Hematopoietic multipotent progenitor cell treated with erythropoietin and hydrocortisone succinate and interleukin-3 and kit ligand, for 15 days (in vitro differentiated cells): ENCODE data around the gene C15orf39.

Experiments
- DNase-seq: peaks from one replicate; pipeline ENCODE4 v3.0.0-alpha.2; 2015; ENCODE audit warnings: low spot score

The C15orf39 gene

DNA sequence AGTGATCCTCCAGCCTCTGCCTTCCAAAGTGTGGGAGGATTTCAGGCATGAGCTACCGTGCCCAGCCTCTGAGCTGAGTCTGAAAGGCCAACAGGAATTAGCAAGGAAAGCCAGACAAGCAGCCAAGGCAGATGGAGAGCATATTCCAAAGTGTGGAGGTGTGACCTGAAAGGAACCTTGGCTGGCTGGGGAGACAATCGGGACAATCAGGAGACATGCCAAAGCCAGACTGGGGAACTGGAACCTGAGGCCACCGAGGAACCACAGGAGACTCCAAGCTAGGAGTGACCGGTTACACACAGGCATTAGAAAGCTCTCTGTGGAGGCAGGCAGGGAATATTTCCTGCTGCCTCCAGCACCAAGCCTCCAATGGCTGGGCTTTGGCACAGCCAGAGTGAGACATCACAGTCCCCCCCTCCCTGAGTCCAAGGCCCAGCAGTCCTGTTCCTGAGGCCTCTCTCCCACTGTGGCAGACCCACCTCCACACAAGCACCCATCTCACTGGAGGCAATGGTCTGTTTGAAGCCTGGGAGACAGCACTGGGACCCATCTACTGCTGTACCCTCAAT is 4.5 kb upstream of the C15orf39 start:
- no peak for DNase-seq

DNA sequence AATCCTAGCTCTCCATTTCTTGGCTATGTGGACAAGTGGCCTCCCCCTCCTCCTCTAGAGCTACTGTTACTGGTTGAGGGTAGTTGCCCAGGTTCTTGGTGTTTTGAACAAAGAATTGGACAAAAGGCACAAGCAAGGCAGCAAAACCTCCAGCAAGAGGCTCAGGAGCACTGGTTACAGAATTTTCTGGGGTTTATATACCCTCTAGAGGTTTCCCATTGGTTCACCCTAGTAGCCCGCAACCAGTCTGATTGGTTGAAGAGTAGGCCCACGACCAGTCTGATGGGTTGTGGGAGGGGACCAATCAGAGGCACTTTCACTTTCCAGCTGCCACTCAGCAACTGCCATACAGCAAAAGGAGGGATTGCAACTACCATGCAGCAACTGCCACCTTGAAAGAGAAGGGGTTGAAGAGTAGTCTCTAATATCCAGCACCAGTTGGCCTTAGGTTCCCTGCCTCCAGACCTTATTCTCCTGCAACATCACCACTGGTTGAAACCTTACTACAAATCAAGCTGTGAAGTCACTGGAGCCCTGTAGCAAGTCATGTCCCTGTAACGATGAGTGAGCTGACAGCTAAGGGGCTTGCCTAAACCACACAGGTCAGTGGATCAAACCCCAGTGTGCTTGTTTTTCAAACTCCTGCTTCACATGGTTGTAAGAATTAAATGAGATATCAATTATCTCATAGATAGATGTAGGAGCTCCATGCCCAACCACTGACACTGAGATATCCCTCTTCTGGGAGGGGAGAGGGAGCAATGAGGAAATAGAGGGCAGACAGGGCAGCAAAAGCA is 2.9 kb upstream of the C15orf39 start:
- DNase-seq, result peak; percentile 79

DNA sequence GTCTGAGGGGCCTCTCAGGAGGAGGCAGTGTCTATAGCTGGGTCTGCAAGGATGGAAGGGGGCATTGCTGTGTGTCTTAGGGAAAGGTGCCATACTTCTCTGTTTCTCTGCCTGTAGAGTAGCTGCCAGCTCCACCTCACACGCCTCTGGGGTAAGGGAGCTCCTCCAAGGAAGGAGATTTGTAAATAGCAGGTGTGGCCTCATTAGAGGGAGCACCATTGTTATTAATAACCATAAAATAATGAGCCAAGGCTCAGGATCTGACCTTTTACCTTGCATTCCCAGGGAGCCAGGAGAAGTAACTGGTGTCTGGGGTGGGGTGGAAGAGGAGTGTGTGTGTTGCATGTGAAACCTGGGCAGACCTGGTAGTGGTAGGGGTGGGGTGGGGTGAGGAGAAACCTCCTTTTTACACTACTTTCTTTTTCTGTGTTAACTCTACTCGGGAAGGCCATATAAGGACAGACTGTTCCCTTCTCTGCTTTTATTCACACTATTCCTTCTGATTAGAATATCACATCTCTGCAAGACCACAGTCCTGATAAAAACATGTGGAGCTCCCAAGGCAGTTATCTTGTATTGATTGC is 2.2 kb upstream of the C15orf39 start:
- no peak for DNase-seq

DNA sequence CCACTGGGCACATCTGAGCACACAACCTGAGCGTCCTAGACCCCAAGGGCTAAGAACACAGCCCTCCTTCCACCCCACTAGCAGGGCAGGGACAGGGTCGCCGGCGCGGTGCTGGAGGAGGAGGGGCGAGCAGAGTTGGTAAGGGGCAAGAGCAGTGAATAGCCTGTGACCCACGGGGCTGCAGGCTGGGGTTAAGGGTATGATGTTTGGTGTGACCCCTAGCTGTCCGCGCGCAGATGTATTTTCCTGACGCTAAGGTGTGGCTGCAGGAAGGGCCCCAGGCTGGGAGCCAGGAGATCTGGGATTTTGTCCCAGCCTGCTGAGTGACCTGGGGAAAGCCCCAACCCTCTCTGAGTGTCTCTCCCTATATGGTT is 1.3 kb upstream of the C15orf39 start:
- no peak for DNase-seq

DNA sequence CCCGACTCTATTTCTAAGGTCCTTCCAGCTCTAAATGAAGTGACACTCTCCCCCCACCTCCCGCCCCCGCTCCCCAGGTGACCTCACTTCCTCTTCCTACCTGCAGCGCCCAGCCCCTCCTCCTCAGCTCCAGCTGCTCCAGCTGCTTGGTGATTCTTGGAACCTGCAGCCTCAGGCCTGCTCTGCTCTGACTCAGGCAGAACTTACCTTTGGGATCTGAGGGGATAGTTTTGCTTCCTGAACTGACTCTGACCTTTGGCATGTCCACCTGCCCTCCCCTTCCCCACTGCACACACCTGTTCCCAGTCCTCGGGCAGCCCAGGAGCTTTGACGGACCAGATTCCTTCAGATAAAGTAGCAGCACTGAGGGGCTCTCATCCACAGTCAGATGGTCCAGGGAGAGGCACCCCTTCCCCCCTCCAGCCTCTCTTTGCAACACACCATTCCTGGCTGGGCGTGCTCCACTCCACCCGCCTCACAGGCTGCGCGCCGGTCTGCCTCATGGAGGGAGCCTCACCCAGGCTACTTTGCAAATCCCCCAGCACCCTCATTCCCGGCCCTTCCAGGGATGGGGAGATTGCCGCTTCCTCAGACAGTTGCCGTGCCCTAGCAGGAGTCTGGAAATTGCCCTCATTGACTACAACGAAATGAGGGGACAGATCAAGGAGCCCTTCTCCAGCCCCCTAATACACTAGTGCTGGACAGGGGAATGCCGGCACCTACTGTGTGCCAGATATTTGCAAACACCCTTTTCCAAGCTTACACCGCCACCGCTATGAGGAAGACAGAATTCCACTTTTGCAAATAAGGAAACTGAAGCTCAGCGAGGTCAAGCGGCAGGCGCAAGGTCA is 692 bp upstream of the C15orf39 start:
- no peak for DNase-seq

DNA sequence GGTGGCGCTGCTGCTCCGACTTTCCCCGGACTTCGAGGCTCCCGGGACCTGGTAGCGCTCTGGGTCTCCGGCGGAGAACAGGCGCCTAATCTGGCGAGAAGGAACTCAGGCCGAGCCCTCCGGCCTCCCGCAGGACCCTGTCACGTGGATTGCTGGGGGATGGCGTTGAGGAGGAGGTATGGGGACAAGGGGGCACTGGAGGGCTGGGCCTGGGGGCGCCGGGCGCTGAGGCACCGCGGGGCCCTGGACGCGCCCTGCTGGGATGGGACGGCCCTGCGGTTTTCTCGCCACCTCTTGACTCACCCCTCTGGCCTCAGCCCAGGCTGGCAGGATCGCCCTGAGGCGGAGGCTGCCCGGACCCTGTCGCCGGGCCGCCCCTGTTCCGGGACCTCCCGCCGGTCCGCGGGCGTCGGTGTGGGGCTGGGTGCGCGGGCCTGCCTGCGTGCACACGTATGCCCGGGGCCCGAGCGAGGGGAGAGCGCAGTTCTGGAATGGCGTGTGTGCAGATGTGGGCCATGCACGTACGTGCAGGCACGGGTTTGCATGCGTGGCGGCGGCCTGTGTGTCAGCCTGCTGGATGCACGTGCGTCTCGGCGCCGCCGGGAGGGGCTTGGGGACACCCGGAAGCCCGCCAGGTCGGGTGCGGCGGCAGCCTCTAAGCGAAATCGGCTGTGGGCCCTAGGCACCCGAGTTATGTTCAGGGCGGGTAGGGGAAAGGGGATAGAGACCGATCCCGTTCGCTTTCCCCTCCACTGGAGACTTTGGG is 752 bp downstream of the C15orf39 start:
- peak; percentile 58 for DNase-seq

DNA sequence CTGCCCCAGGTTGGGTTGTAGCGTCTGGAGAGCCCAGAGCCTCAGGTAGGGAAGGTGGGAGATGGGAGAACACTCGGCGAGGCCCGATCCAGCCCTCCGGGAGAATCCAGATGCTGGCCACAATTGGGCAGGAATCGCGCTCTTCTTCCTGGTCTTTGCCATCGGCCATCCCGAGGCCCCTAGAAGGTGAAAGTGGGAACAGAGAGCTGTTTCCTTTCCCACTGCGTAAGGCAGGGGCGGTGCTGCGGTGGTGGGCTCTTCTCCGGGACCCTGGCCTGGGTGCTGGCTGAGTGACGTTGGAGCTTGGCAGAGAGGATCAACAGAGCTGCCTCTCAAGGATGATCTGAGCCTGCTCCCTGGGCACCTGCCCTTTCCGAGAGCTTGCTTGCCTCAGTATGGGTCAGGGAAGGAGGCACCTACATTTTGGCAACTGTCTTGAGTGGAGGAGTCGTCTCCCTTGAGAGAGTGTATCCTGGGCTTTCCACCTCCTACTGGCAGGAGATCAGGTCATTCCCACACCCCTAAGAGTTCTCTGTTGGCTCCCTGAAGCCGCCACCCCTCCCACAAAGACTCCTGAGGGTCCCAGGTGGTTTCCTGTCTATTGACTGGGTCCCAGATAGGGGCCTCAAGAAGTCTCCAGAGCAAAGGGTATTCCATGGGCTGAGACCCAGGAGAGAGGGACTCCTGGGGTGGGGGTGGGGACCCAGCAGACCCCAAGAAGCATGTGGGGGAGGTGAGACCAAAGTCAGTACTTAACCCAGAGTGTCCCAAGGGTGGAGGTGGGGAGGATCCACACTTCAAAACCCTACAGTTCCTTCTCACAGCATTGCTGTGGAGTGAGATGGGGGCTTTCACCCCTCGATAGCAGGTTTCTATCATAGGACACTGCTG is 1.6 kb downstream of the C15orf39 start:
- DNase-seq, result no peak

DNA sequence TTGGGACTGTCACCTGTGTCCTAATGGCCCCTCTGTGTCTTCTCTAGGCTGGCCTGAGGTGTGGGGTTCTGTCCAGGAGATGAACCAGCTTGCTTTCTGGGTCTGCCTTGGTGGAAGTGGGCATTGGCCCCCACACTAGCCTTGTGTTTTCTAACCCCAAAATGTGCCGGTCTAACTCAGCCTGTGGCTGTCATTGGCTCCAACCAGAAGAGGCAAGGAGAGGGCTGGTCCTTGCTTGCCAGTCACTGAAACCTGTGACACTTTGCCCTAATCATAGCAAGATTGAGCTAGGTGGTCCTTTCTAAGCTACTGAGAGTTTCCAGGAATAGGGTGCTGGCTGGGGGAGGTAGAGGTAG is 2.2 kb downstream of the C15orf39 start:
- no peak for DNase-seq

DNA sequence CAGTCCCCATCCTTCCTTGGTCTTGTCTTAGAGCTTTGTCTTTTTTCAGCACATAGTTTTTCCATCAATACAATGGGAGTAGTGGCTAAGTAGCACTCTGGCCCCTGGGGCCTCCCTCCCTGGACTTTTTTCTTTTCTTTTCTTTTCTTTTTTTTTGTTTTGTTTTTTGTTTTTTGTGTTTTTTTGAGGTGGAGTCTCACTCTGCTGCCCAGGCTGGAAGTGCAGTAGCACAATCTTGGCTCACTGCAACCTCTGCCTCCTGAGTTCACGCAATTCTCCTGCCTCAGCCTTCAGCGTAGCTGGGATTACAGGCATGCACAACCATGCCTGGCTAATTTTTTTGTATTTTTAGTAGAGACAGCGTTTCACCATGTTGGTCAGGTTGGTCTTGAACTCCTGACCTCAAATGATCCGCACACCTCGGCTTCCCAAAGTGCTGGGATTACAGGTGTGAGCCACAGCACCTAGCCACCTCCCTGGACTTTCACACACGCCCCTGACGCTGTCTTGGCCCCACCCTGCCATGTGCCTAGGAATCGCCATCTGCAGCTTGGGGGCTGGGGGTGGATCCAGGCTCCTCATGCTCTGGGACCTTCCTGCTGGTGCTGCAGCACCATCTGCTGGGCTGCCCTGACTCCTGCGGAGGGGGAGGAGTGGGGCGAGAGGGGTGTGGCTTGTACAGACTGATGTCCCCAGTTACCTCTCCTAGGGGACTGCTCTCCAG is 2.8 kb downstream of the C15orf39 start:
- DNase-seq, result peak; percentile 86

DNA sequence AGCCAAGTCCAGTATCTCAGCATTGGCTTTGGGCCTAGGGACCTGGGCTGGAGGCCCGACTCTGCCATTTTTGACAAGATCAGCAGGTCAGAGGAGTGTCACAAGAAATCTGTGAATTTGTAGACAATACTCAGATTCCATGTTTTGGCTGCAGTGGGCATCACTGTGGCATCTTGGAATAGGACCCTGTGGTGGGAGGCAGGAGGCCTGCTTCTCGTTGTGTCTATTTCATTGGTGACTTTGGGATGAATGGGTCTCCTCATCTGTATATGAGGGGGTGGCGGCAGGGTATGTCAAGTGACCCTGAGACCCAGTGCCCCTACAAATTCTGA is 3.3 kb downstream of the C15orf39 start:
- no peak for DNase-seq

DNA sequence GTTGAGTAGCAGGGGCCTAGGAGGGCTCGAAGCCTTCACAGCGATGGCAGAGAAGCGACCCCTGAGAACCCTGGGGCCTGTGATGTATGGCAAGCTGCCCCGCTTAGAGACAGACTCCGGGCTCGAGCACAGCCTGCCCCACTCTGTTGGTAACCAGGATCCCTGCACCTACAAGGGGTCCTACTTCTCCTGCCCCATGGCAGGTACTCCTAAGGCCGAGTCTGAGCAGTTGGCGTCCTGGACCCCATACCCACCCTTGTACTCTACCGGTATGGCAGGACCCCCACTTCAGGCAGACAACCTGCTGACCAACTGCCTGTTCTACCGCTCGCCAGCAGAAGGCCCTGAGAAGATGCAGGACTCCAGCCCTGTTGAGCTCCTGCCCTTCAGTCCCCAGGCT is 4.3 kb downstream of the C15orf39 start:
- no peak for DNase-seq

DNA sequence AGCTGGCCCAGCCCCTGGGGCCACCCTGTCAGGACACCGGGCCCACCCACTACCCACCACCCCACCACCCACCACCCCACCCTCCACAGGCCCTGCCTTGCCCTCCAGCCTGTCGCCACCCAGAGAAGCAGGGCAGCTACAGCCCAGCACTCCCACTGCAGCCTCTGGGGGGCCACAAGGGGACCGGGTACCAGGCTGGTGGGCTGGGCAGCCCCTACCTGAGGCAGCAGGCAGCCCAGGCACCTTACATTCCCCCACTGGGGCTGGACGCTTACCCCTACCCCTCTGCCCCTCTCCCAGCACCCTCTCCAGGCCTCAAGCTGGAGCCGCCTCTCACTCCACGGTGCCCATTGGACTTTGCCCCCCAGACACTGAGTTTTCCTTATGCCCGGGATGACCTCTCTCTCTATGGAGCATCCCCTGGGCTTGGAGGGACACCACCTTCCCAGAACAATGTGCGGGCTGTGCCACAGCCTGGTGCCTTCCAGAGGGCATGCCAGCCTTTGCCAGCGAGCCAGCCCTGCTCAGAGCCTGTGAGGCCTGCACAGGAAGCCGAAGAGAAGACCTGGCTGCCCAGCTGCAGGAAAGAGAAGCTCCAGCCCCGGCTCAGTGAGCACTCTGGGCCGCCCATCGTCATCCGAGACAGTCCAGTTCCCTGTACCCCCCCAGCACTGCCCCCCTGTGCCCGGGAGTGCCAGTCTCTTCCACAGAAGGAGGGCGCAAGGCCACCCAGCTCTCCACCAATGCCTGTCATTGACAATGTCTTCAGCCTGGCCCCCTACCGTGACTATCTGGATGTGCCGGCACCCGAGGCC is 5.3 kb downstream of the C15orf39 start:
- no peak for DNase-seq

DNA sequence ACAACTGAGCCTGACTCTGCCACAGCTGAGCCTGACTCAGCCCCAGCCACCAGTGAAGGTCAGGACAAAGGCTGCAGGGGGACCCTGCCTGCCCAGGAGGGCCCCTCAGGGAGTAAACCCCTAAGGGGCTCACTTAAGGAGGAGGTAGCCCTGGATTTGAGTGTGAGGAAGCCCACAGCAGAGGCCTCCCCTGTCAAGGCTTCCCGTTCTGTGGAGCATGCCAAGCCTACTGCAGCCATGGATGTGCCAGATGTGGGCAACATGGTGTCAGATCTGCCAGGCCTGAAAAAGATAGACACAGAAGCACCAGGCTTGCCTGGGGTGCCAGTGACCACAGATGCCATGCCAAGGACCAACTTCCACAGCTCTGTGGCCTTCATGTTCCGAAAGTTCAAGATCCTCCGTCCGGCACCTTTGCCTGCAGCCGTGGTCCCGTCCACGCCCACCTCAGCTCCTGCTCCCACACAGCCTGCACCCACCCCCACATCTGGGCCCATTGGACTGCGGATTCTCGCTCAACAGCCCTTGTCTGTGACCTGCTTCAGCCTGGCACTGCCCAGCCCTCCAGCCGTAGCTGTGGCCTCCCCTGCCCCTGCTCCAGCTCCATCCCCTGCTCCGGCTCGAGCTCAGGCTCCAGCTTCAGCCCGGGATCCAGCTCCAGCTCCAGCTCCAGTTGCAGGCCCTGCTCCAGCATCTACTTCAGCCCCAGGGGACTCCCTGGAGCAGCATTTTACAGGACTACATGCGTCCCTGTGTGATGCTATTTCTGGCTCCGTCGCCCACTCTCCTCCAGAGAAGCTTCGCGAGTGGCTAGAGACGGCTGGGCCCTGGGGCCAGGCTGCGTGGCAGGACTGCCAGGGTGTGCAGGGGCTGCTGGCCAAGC is 6.2 kb downstream of the C15orf39 start:
- DNase-seq, result no peak

DNA sequence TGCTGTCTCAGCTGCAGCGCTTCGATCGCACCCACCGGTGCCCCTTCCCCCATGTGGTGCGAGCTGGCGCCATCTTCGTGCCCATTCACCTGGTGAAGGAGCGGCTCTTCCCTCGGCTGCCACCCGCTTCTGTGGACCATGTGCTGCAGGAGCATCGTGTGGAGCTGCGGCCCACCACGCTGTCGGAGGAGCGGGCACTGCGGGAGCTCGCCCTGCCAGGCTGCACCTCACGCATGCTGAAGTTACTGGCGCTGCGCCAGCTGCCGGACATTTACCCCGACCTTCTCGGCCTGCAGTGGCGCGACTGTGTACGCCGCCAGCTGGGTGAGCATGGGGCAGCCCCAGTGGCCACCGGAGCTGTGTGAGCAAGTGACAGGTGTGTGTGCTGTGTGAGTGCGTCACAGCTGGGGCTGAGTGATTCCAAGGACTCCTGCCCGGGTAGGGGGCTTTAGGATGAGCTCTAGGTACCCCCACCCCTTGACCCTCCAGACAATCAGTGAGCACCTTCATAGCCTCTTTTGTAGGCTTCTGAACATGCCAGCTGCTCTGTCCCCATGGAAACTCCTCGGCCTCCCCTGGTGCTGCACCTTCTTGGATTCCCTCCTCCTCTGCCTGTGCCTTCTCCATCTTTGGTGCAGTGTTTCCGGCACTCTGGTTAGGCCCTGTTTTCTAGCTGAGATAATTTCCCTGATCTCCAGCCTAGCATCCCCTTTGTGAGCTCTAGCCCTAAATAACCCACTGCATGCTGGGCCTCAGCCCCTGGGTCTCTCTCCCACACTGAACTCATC is 7.0 kb downstream of the C15orf39 start:
- no peak for DNase-seq

DNA sequence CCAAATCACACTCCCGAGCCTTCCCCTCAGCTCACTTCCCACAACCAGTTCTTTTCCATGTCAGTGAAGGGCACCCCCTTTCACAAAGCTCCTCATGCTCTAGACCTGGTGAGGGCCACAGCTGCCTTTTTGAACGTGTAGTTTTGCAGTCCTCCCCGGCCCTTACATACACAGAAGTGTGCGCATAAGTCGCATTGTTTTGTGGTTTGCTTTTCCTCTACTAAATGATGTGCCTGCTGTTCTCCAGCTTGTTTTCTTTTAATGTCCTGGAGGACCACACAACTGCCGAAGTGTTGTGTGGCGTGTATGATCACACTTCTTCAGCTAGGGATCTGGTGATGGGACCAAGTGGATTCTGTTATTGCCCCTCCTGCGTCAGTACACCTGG is 7.6 kb downstream of the C15orf39 start:
- no peak for DNase-seq

DNA sequence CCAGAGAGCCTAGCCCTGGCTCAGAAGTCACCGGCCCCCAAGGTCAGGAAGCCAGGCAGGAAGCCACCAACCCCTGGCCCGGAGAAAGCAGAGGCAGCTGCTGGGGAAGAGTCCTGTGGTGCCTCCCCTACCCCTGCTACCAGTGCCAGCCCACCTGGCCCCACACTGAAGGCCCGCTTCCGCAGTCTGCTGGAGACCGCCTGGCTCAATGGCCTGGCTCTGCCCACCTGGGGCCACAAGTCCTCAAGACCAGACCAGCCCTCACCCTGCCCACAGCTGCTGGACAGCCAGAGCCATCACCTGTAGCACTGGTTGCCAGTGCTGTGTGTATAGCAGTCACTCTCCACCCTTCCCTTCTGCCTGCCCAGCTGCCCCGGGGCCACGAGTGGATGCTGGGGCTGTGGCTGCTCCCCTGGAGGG is 9.1 kb downstream of the C15orf39 start:
- DNase-seq, result no peak

DNA sequence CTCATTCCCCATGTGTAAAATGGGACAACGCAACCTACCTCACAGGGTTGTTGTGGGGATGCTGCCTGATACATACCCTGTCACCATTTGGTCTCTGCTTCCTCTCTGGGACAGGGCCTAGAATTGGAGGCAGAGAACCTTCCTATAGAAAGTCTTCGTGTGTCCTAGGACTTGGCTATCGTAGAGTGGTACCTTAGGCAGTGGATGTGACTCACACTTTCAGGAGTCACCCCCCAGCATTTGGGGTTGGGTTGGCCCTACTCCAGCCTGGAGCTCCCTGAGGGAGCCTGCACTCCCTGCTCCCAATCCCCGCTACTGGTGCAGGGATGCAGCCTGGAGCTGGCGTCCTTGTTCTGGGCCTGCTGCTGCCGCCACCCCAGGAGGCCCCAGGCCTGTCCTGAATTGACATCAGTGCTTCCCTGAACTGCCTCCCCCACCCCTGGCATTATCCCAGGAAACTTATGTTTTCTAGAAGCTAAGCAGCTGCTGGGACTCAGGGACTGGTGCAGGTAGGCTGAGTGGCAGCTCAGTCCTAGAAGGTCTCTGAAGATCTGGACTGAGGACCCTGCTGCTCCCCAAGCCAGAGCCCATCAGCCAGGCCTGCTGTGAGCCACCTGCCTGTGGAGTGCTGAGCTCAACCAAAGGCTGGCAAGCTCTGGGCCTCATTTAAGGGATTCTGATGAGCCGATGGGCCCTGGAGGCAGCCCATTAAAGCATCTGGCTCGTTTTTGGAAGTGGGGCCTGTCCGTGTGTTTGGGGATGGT is 9.9 kb downstream of the C15orf39 start:
- no peak for DNase-seq
